ENCODE results near the gene ART5. TPM values are rescaled to one million over a fixed set of nuclear protein-coding genes. Genes with fewer than 3 reads are reported as not detected.
"Not testable (repeated sequence)": the region's sequence is repeated elsewhere in the genome, so short reads cannot be mapped to it uniquely, and the experiment has no call there.

The ART5 gene
- total RNA-seq, 1 experiment from 2014 or later: 7.9 TPM

GRCh38 chr11:3655547-3655946 lies 13.8 kb upstream of the ART5 start:
- H3K23ac ChIP-seq (ENCODE audit: insufficient read length, low read depth, low read length): no peak overlapping the region
- no peak overlapping the region for H3K4me3 Mint-ChIP-seq
- no peak overlapping the region for H2AFZ ChIP-seq (ENCODE audit: low read length)
- no peak for TF ChIP-seq CTCF (conservative IDR thresholded peaks at IDR 0.05)
- no peak overlapping the region for H2AK5ac ChIP-seq (ENCODE audit: insufficient read length, low read length)
- no peak overlapping the region for H2BK15ac ChIP-seq (ENCODE audit: low read depth, low read length)
- H3K9me3 Mint-ChIP-seq: peaks cover 0 to 4% of the 10 kb centered on the region in 2 experiments; a peak in 2 of 5 replicates
- no peak overlapping the region for H4K8ac ChIP-seq (replicated peaks; ENCODE audit: insufficient read length, low read depth, low read length)
- H3K9me3 ChIP-seq (ENCODE audit: control insufficient read depth, low read depth, low read length): no peaks in the 10 kb centered on the region
- H2BK5ac ChIP-seq (ENCODE audit: insufficient read length, low read length): no peak overlapping the region
- H3K4me1 ChIP-seq (ENCODE audit: insufficient read depth, low read length): no peaks in the 10 kb centered on the region
- no CpG with 5 or more reads among the region's 3 CpGs for WGBS (ENCODE audit: extremely low coverage, insufficient read length, low lambda C conversion rate)
- H3K4ac ChIP-seq (ENCODE audit: low read depth, low read length): no peak overlapping the region
- no peak overlapping the region for H3K14ac ChIP-seq (ENCODE audit: insufficient read depth, low read length)
- no peak overlapping the region for H4K91ac ChIP-seq (ENCODE audit: insufficient read length, low read depth, low read length)
- no peak overlapping the region for H3K4me2 ChIP-seq (ENCODE audit: insufficient read depth, insufficient read length, low read length)
- no peak overlapping the region for H3K27ac ChIP-seq (ENCODE audit: insufficient read length, low read depth, low read length)
- no peak overlapping the region for H2BK120ac ChIP-seq (ENCODE audit: low read depth, low read length, poor library complexity, severe bottlenecking)
- H4K20me1 ChIP-seq (ENCODE audit: control insufficient read depth, insufficient read depth, insufficient read length): no peaks in the 10 kb centered on the region
- peaks cover 0 to 2% (median 0%) of the 10 kb centered on the region in 3 experiments; a peak in 1 of 7 replicates for H3K36me3 Mint-ChIP-seq (ENCODE audit: insufficient read depth in 1 of 3, low read depth in 3 of 3)
- H3K79me2 ChIP-seq (ENCODE audit: insufficient read depth, low read length): no peaks in the 10 kb centered on the region
- H3K79me1 ChIP-seq (ENCODE audit: insufficient read depth, low read depth, low read length, poor library complexity, severe bottlenecking): no peaks in the 10 kb centered on the region
- H3K23me2 ChIP-seq (ENCODE audit: insufficient read length, low read depth, low read length, poor library complexity, severe bottlenecking): no peaks in the 10 kb centered on the region
- H3K4me1 Mint-ChIP-seq: peaks cover 0 to under 1% of the 10 kb centered on the region in 2 experiments; a peak in 2 of 4 replicates
- H3K18ac ChIP-seq (ENCODE audit: insufficient read length, low read depth, low read length): no peak overlapping the region
- DNase-seq: no peak
- H2BK20ac ChIP-seq (ENCODE audit: low read depth, low read length, poor library complexity, severe bottlenecking): no peak overlapping the region
- H4K5ac ChIP-seq (ENCODE audit: insufficient read length, low read depth, low read length): no peak overlapping the region
- peak overlapping the region in 1 of 3 experiments; percentile 37; a peak in 1 of 7 replicates for H3K27ac Mint-ChIP-seq
- no peaks in the 10 kb centered on the region for H3K27me3 ChIP-seq (ENCODE audit: insufficient read depth, low read length)
- H3T11ph ChIP-seq (ENCODE audit: low read length): no peak overlapping the region
- H3K27me3 Mint-ChIP-seq (ENCODE audit: low read depth): peaks cover 3% of the 10 kb centered on the region
- H2BK12ac ChIP-seq (ENCODE audit: insufficient read length, low read depth, low read length): no peak overlapping the region
- H3K56ac ChIP-seq (ENCODE audit: insufficient read length, low read depth, low read length): no peak overlapping the region
- H3K9ac ChIP-seq (ENCODE audit: extremely low read depth, insufficient read length, low read length): no peak overlapping the region

GRCh38 chr11:3652514-3652913 lies 10.7 kb upstream of the ART5 start:
- Mint-ChIP-seq H3K4me1 (peaks cover 9 to 16% of the 10 kb centered on the region in 2 experiments), H3K9me3 (peaks cover 17 to 22% of the 10 kb centered on the region in 2 experiments), H3K36me3 (ENCODE audit: insufficient read depth in 1 of 3, low read depth in 3 of 3) (peaks cover 7 to 17% (median 9%) of the 10 kb centered on the region in 3 experiments; a peak in 6 of 7 replicates), H3K27me3 (ENCODE audit: low read depth) (peaks cover 19% of the 10 kb centered on the region)
- not testable (repeated sequence) for H2BK12ac ChIP-seq (ENCODE audit: insufficient read length, low read depth, low read length); H3K27ac ChIP-seq (ENCODE audit: insufficient read length, low read depth, low read length); DNase-seq; H2BK15ac ChIP-seq (ENCODE audit: low read depth, low read length); H3K4me3 Mint-ChIP-seq; H3K9ac ChIP-seq (ENCODE audit: extremely low read depth, insufficient read length, low read length); H3K27ac Mint-ChIP-seq; H3T11ph ChIP-seq (ENCODE audit: low read length); H3K79me2 ChIP-seq (ENCODE audit: insufficient read depth, low read length); H2BK5ac ChIP-seq (ENCODE audit: insufficient read length, low read length); H2BK120ac ChIP-seq (ENCODE audit: low read depth, low read length, poor library complexity, severe bottlenecking); H4K20me1 ChIP-seq (ENCODE audit: control insufficient read depth, insufficient read depth, insufficient read length); H3K4ac ChIP-seq (ENCODE audit: low read depth, low read length); H4K91ac ChIP-seq (ENCODE audit: insufficient read length, low read depth, low read length); H3K4me1 ChIP-seq (ENCODE audit: insufficient read depth, low read length); H3K23ac ChIP-seq (ENCODE audit: insufficient read length, low read depth, low read length); H3K27me3 ChIP-seq (ENCODE audit: insufficient read depth, low read length); H3K56ac ChIP-seq (ENCODE audit: insufficient read length, low read depth, low read length); H3K79me1 ChIP-seq (ENCODE audit: insufficient read depth, low read depth, low read length, poor library complexity, severe bottlenecking); H2AFZ ChIP-seq (ENCODE audit: low read length); H3K23me2 ChIP-seq (ENCODE audit: insufficient read length, low read depth, low read length, poor library complexity, severe bottlenecking); H2BK20ac ChIP-seq (ENCODE audit: low read depth, low read length, poor library complexity, severe bottlenecking); H3K18ac ChIP-seq (ENCODE audit: insufficient read length, low read depth, low read length); H2AK5ac ChIP-seq (ENCODE audit: insufficient read length, low read length); H3K14ac ChIP-seq (ENCODE audit: insufficient read depth, low read length); H3K4me2 ChIP-seq (ENCODE audit: insufficient read depth, insufficient read length, low read length); H4K8ac ChIP-seq (replicated peaks; ENCODE audit: insufficient read length, low read depth, low read length); H4K5ac ChIP-seq (ENCODE audit: insufficient read length, low read depth, low read length); H3K9me3 ChIP-seq (ENCODE audit: control insufficient read depth, low read depth, low read length)
- no CpG with 5 or more reads among the region's 3 CpGs for WGBS (ENCODE audit: extremely low coverage, insufficient read length, low lambda C conversion rate)

Data from H9 (cell line).